ENCODE measurements around the gene ZMYND8. TPM values are rescaled to one million over a fixed set of nuclear protein-coding genes. Genes with fewer than 3 reads are reported as not detected.
A peak's percentile ranks its signal among the peaks of the same experiment; 100 is the strongest.

The ZMYND8 gene
- total RNA-seq, 2 donors from 2014 or later = 18.9 to 19.1 TPM

GRCh38 chr20:47361057-47361915, 4.8 kb upstream of the ZMYND8 start:
- no peaks in the 10 kb centered on the region for H3K9me3 ChIP-seq
- no peak for DNase-seq

DNA sequence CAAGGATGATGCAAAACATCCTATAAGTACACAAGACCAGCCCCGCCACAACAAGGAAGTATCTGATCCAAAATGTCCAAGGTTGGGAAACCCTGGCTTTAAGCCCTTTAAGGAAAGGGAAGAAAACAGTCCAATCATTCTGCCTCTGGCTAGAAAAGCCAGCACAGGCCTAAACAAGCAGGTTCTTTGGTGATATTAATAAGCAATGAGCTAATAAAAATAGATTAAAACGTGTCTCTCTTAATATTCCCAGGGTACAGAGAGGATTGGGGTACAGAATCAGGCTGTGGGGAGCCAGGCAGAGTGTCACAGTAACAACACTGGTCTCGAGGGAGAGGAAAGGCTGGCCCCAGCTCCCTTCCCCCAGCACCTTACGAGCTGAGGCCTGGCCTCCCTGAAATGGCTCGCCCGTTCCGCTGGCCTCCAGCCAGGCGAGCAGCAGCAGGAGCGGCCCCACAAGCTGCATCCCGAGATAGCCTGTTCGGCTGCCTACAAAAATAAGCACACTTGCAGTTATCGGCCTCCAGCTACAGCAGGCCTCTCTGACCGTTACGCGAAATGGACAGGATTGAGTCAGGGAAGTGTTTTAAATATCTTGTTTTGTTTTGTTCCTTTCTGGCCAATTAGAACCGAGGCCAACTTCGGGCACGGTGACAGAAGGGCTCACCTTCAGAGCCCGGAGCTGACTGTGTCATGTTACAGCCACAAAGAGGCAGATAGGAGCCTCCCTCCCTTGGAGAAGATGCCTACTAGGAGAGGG, 4.0 kb upstream of the ZMYND8 start:
- peak in 1 of 7 experiments; percentile 8 for TF ChIP-seq CTCF (IDR thresholded peaks at IDR 0.05)
- peak in 2 of 3 donors; percentile 69 to 72 for TF ChIP-seq POLR2A (IDR thresholded peaks at IDR 0.05)
- DNase-seq (peak; percentile 78 to 88 (median 84)), ATAC-seq (peak; percentile 26)
- no peak overlapping the region for H3K4me3 ChIP-seq
- peaks cover 66% of the 10 kb centered on the region for H3K4me1 ChIP-seq
- intact Hi-C loops (cut with DNase I) = no loop called here
- peak overlapping the region; percentile 96 to 100 (median 98) for H3K27ac ChIP-seq
- no peaks in the 10 kb centered on the region for H3K36me3 ChIP-seq (replicated peaks in 1 of 2; ENCODE audit: insufficient read depth in 1 of 2, low read depth in 2 of 2)
- 2 to 4% methylated on average over 19 of the region's 19 CpGs for WGBS, 2 donors
- H3K27me3 ChIP-seq = no peaks in the 10 kb centered on the region
- no peaks in the 10 kb centered on the region for H3K9me3 ChIP-seq

More at GRCh38 chr20:47361057-47361915, 4.8 kb upstream of the ZMYND8 start:
- WGBS, 2 donors = 74 to 78% methylated on average over 17 to 18 of the region's 18 CpGs
- Histone ChIP-seq H3K36me3 (replicated peaks in 1 of 2; ENCODE audit: insufficient read depth in 1 of 2, low read depth in 2 of 2) (no peaks in the 10 kb centered on the region), H3K4me3 (no peak overlapping the region), H3K27me3 (no peaks in the 10 kb centered on the region), H3K27ac (peak overlapping the region; percentile 96 to 100 (median 98)), H3K4me1 (peaks cover 58% of the 10 kb centered on the region)
- ATAC-seq = no peak
- TF ChIP-seq POLR2A (IDR thresholded peaks at IDR 0.05) (no peak), CTCF (IDR thresholded peaks at IDR 0.05) (no peak)
- intact Hi-C loops (cut with DNase I) = no loop called here

- Histone ChIP-seq H3K27ac (peak overlapping the region; percentile 96 to 100 (median 98)), H3K27me3 (no peaks in the 10 kb centered on the region), H3K9me3 (no peaks in the 10 kb centered on the region), H3K4me1 (peaks cover 73% of the 10 kb centered on the region), H3K36me3 (replicated peaks in 1 of 2; ENCODE audit: insufficient read depth in 1 of 2, low read depth in 2 of 2) (no peaks in the 10 kb centered on the region), H3K4me3 (no peak overlapping the region)
- intact Hi-C loops (cut with DNase I) = no loop called here
- WGBS, 2 donors = 42 to 50% methylated on average over 9 of the region's 9 CpGs
- ATAC-seq (peak; percentile 3), DNase-seq (peak in 3 of 4 donors; percentile 36 to 60 (median 47))
- TF ChIP-seq CTCF (IDR thresholded peaks at IDR 0.05) (no peak), POLR2A (IDR thresholded peaks at IDR 0.05) (no peak)
These were observed 3.2 kb upstream of the ZMYND8 start for GRCh38 chr20:47359530-47360296.

- Histone ChIP-seq H3K9me3 (no peaks in the 10 kb centered on the region), H3K27ac (peak overlapping the region; percentile 96 to 100 (median 98)), H3K4me1 (peaks cover 82% of the 10 kb centered on the region), H3K36me3 (replicated peaks in 1 of 2; ENCODE audit: insufficient read depth in 1 of 2, low read depth in 2 of 2) (no peaks in the 10 kb centered on the region), H3K27me3 (no peaks in the 10 kb centered on the region), H3K4me3 (no peak overlapping the region)
- TF ChIP-seq CTCF (IDR thresholded peaks at IDR 0.05) (no peak), POLR2A (IDR thresholded peaks at IDR 0.05) (peak; percentile 47 to 85 (median 81))
- intact Hi-C loops (cut with DNase I) = no loop called here
- ATAC-seq (peak; percentile 74), DNase-seq (peak; percentile 88 to 96 (median 92))
- WGBS, 2 donors = 6 to 11% methylated on average over 14 to 17 of the region's 17 CpGs
These were observed 2.4 kb upstream of the ZMYND8 start for GRCh38 chr20:47358672-47359529.
